Cerebellar cortex (tissue), 1 donor: ENCODE results near the gene TREH.

ENCODE experiments used
- DNase-seq: peaks from one replicate; pipeline ENCODE4 v3.0.0-alpha.2; 2015; ENCODE audit warnings: low spot score

Gene TREH

GRCh38 chr11:118610773-118611432, 68.5 kb downstream of the TREH start:
- DNase-seq, result peak; percentile 78

DNA sequence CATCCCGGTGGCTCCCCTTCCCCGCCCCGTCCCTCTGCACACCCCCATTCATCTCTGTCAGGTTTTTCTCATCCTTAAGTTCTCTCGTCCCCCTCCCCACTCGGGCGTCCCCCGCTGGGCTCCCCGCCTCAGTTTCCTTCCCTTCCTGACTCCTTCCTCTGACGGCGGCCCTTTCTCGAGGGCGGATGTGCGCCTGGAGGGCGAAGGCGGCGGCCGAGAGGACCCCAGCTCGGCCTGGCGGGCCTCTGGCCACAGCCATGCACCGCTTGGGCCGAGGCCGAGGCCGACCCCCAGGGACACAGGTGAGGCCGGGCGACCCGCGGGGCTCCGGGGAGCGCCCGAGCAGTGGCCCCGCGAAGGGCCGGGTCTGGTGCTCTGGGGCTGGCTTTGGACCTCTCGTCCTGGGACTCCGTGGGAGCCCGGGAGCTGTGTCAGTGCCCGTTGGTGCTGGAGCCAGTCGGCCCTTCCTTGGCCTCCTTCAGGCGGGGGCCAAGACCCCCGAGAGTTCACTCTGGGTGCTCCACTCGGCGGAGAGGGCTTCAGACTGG, 69.2 kb downstream of the TREH start:
- no peak for DNase-seq

DNA sequence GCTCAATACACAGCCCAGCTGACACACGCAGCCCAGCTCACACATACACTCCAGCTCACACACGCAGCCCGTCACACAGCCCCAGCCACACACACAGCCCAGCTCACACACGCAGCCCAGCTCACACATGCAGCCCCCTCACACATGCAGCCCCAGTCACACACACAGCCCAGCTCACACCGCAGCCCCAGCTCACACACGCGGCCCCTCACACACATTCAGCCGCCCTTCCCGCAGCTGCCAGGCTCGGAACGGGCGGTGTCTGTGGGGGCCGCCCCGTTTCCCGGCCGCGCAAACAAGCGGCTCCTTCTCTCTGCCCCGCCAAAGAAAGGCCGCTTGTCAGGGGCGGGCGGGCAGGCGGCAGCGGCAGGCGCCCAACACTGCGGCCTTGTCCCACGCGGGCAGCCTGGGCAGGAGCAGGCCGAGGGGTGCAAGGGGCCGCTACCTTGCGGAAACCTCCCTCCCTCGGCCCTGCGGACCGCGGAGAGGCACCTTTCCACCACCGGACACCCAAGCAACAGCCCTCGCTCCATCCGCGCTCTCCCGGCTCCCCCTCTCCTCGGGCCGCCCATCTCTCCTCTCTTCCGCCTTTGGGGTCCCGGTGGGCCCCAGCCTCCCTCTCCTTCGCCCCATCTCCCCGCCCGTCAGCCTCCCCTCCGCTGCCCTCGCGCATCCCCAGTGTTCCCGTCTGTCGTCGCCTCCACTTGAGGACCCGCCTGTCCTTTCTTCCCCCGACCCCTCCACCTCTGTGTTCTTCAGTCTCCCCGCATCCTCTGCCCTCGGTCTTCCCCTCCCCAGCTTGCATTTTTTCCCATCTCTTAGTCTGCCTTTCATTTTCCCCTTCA, 69.8 kb downstream of the TREH start:
- no peak for DNase-seq

GRCh38 chr11:118608360-118609227, 70.9 kb downstream of the TREH start:
- no peak for DNase-seq

DNA sequence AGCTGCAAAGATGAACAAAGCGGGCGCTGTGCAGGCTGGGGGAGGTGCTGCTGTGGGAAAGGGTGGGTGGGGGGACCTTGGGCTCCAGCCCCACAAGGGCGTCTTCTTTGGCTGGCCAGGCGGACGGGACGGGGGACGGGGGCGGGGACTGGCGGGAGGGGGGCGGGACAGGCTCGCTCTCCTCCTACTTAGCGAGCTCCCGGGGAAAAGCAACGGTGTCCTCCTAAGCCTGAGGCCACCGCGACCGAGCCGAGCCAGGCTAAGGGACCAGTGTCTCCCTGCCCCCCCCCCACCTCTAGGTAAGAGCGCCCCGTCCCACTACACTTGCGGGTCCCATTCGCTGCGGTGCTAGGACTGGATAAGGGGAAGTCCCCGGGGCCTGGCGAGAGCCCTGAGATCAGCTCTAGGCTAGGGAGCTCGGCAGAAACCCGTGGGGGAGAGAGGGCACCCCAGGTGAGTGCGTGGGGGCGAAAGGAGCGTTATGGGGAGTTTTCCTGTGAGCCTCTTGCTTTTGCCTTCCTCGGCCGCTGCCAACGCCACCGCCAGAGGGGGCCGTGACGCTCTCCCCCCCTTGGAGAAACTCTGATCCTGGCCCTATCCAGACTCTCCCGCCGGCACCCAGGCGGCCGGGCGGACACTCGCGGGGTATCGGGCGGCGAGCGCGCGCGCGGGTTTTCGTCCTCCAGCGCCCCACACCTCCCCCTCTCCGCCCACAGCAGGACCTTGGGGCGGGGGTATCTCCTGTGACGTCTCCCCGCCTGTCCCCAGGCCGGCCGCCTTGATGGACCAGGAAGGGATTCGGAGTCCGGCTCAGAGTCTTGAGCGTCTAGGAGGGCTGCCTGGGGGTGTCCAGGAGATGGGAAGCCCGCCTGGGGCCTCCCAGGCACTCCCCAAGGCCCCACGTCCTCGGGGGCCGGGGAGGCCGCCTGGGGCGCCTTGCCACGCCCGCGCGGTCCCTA, 71.8 kb downstream of the TREH start, which contains the start of gene PHLDB1:
PHLDB1 (plus strand) TSS at position 215 of the 959 bp plus-strand sequence. CDS start 6,222 bp downstream, outside the sequence.
- DNase-seq, result peak; percentile 70
